Neural crest cell (in vitro differentiated cells): ENCODE results near the gene RLIM. TPM values are rescaled to one million over a fixed set of nuclear protein-coding genes. Genes with fewer than 3 reads are reported as not detected.
"Not testable (repeated sequence)": the region's sequence is repeated elsewhere in the genome, so short reads cannot be mapped to it uniquely, and the experiment has no call there.

Experiments
- DNase-seq: peaks from one replicate; pipeline ENCODE4 v3.0.0; 2021; ENCODE audit warnings: low read depth, mixed read lengths, low spot score
- H3K27ac Mint-ChIP-seq: one replicate; pipeline ENCODE4 v1.8.0; 2021; ENCODE audit warnings: mild to moderate bottlenecking, mixed read lengths; ENCODE audit not compliant: unreplicated experiment
- H3K27me3 Mint-ChIP-seq: 2 replicates; pipeline ENCODE4 v1.8.0; 2021; ENCODE audit warnings: low read depth, mild to moderate bottlenecking, mixed read lengths
- H3K36me3 Mint-ChIP-seq: 2 replicates; pipeline ENCODE4 v1.8.0; 2021; ENCODE audit warnings: low read depth, mild to moderate bottlenecking, mixed read lengths
- H3K4me1 Mint-ChIP-seq: 2 replicates; pipeline ENCODE4 v1.8.0; 2021; ENCODE audit warnings: mixed read lengths
- H3K4me3 Mint-ChIP-seq: one replicate; pipeline ENCODE4 v1.8.0; 2021; ENCODE audit warnings: mild to moderate bottlenecking, mixed read lengths
- H3K9me3 Mint-ChIP-seq: 2 replicates; pipeline ENCODE4 v1.8.0; 2021; ENCODE audit warnings: mixed read lengths
- long read RNA-seq: library from polyadenylated mRNA; unstranded; transcript quantifications from one replicate; pipeline ENCODE4 v2.0.0, GENCODE V29; 2020
- total RNA-seq: library from RNA; stranded (reverse); gene quantifications from 2 replicates; pipeline ENCODE4 v1.2.1, GENCODE V29; 2021
- TF ChIP-seq, protein P1 (sequence below): fragments of 200-600 bp; sonication (generic); conservative IDR thresholded peaks from 2 replicates; pipeline ENCODE4 v1.5.0; 2021; ENCODE audit warnings: antibody characterized with exemption, mild to moderate bottlenecking

RLIM gene, protein sequence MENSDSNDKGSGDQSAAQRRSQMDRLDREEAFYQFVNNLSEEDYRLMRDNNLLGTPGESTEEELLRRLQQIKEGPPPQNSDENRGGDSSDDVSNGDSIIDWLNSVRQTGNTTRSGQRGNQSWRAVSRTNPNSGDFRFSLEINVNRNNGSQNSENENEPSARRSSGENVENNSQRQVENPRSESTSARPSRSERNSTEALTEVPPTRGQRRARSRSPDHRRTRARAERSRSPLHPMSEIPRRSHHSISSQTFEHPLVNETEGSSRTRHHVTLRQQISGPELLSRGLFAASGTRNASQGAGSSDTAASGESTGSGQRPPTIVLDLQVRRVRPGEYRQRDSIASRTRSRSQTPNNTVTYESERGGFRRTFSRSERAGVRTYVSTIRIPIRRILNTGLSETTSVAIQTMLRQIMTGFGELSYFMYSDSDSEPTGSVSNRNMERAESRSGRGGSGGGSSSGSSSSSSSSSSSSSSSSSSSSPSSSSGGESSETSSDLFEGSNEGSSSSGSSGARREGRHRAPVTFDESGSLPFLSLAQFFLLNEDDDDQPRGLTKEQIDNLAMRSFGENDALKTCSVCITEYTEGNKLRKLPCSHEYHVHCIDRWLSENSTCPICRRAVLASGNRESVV
- total RNA-seq: 35.5 and 38.0 TPM in 2 replicates
- long read RNA-seq, full-length matches to known transcripts: 53 of 56 reads
- long read RNA-seq, partial matches to known transcripts: 0 of 56 reads
- long read RNA-seq, other reads (novel, unspliced or antisense): 3 of 56 reads

DNA sequence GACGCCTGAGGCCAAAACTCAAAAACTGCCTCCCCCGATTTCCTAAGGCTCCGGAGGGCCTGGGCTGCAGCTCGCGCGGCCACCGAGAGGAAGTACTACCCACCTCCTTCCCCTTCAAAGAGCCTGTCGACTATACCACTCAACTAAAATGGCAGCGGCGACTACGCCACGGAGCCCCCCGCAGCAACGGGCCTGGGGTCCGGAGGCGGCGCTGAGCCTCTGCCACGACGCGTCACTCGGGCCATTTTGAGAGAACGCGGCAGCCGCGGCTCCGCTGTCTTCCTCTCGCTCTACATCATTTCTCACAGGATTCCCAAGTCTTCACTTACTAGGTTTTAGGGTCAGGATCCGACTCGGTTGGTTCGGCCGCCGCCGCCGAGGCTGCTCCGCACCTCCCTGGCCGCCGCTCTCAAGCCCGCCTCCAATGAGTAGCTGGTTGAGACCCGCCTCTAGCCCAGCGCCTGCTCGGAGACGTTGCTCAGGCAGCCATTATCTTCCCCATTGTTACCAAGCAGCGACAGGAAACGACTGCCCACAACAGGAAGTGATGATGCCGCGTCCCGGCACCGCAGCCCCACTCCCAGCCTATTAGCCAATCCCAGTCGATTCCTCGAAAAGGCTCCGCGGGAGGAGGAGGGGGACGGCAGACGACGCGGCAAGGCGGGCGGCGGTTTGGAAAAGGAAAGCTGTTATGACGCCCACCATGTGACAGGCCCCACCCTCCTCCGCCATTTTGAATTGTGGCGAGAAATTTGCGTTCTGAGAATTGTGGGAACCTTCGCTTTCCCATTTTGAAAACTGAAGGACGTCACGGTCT is at the start of gene RLIM:
Gene RLIM, minus strand, starts transcription at position 532 of the 817 bp plus-strand sequence. CDS start 18,647 bp downstream, outside the sequence.
- H3K4me1 Mint-ChIP-seq: peaks cover 14% of the 10 kb centered on the region
- TF ChIP-seq, protein P1, sequence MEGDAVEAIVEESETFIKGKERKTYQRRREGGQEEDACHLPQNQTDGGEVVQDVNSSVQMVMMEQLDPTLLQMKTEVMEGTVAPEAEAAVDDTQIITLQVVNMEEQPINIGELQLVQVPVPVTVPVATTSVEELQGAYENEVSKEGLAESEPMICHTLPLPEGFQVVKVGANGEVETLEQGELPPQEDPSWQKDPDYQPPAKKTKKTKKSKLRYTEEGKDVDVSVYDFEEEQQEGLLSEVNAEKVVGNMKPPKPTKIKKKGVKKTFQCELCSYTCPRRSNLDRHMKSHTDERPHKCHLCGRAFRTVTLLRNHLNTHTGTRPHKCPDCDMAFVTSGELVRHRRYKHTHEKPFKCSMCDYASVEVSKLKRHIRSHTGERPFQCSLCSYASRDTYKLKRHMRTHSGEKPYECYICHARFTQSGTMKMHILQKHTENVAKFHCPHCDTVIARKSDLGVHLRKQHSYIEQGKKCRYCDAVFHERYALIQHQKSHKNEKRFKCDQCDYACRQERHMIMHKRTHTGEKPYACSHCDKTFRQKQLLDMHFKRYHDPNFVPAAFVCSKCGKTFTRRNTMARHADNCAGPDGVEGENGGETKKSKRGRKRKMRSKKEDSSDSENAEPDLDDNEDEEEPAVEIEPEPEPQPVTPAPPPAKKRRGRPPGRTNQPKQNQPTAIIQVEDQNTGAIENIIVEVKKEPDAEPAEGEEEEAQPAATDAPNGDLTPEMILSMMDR: no peak
- H3K4me3 Mint-ChIP-seq: peak within 1 kb of the TSS; percentile 99
- no peaks in the 10 kb centered on the region for H3K27me3 Mint-ChIP-seq
- peaks cover 6% of the 10 kb centered on the region for H3K9me3 Mint-ChIP-seq
- DNase-seq: peak; percentile 74
- H3K36me3 Mint-ChIP-seq: peaks cover 11% of the 10 kb centered on the region
- peak within 1 kb of the TSS; percentile 100 for H3K27ac Mint-ChIP-seq

DNA sequence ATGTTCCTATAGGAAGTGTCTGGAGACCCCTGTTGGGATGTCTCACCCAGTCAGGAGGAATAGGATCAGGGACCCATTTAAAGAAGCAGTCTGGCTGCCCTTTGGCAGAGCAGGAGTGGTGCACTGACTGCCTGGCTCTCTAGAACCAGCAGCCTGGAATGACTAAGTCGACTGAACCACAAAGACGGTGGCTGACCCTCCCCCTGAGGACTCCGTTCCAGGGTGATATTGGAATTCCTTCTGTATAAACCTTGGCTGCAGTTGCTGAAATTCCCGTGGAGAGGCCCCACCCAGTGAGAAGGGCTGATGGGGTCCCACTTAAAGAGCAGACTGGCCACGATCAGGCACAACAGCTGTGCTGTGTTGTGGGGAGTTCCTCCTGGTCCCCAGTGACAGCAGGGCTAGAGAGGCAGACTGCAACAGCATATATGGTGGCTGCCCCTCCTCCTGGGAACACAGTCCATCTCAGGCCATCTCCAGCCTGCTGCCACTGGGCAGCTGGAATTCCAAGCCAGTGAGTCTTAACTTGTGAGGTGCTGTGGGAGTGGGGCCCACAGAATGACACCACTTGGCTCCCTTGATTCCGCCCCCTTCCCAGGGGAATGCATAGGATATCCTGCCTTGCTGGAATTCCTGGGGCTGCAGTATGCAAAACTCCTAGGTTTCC is 41.8 kb upstream of the RLIM start:
- Mint-ChIP-seq H3K4me3 (no peak overlapping the region), H3K36me3 (no peaks in the 10 kb centered on the region), H3K27ac (no peak overlapping the region), H3K4me1 (no peaks in the 10 kb centered on the region), H3K9me3 (peaks cover 3% of the 10 kb centered on the region), H3K27me3 (no peaks in the 10 kb centered on the region)
- no peak for DNase-seq
- TF ChIP-seq, protein P1: no peak

DNA sequence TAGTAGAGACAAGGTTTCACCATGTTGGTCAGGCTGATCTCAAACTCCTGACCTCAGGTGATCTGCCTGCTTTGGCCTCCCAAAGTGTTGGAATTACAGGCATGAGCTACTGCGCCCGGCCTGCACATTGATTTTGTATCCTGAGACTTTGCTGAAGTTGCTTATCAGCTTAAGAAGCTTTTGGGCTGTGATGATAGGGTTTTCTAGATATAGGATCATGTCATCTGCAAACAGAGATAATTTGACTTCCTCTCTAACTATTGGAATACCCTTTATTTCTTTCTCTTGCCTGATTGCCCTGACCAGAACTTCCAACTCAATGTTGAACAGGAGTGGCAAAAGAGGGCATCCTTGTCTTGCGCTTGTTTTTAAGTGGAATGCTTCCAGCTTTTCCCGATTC is 40.5 kb upstream of the RLIM start:
- not testable (repeated sequence) for H3K4me3 Mint-ChIP-seq, H3K27ac Mint-ChIP-seq, H3K27me3 Mint-ChIP-seq, H3K4me1 Mint-ChIP-seq, DNase-seq, H3K36me3 Mint-ChIP-seq, H3K9me3 Mint-ChIP-seq

DNA sequence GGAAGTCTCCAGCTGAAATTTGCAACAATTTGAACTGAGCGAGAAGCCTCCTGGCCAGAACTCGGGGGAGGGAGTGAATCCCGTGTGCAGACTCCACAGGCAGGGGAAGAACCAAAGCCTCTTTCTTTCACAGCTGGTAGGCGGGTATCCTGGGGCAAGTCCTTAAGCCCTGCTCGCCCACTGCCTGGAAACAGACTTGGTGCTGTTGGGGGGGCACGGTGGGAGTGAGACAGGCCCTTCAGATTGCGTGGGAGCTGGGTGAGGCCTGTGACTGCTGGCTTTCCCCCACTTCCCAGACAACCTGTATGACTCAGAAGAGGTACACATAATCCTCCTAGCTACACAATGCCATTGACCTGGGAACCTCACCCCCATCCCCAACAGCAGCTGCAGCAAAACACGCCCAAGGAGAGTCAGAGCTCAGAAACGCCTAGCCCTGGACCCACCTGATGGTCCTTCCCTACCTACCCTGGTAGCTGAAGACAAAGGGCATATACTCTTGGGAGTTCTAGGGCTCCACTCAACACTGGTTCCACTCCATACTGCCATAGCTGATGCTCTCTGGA is 22.4 kb upstream of the RLIM start:
- Mint-ChIP-seq H3K27ac (no peak overlapping the region), H3K9me3 (peaks cover 9% of the 10 kb centered on the region), H3K4me3 (no peak overlapping the region), H3K27me3 (peaks cover 4% of the 10 kb centered on the region), H3K4me1 (no peaks in the 10 kb centered on the region), H3K36me3 (peaks cover 3% of the 10 kb centered on the region)
- TF ChIP-seq, protein P1: no peak
- no peak for DNase-seq

DNA sequence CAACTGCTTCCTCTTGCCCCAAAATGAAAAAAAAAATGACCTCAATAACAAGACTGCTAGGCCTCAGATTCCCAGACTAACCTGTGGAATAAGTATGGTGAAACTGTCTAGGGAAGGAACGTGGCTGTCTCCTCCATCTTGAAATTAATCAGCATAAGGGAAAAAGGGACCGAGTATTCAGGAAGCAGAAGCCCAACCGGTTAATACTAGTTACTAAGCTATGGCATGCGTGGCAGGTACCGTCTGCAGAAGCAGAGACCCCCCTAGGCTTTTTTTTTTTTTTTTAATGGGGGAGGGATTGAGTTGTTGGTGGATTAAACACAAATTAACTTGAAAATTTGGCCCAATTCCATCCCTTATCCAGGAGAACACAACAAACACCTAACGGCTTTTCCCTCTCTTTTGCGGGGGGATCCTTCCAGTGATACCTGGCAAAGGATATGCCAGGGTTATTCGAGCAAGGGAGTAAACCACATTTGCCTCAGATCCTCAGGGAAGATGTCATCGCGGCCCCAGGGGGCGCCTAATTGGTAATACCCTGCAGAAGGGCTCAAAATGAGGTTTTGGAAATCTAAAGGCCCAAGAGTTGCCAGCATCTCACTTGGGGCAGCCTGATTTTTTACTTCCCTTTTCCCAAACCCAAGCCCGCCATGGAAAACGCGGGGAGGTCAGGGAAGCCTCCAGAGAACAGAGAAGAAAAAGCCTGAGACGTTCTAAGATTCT is 893 bp downstream of the RLIM start:
- peak overlapping the region; percentile 99 for H3K4me3 Mint-ChIP-seq
- peaks cover 13% of the 10 kb centered on the region for H3K36me3 Mint-ChIP-seq
- peak overlapping the region; percentile 100 for H3K27ac Mint-ChIP-seq
- no peaks in the 10 kb centered on the region for H3K27me3 Mint-ChIP-seq
- H3K9me3 Mint-ChIP-seq: peaks cover 6% of the 10 kb centered on the region
- DNase-seq: no peak
- TF ChIP-seq, protein P1: no peak
- peaks cover 14% of the 10 kb centered on the region for H3K4me1 Mint-ChIP-seq
